Measurements from ENCODE around the gene DST. TPM values are rescaled to one million over a fixed set of nuclear protein-coding genes. Genes with fewer than 3 reads are reported as not detected.

The DST gene
- total RNA-seq, 1 experiment from 2014 or later = 370 TPM

- no TSS peak for BruUV-seq (replicated peaks)
Observed at GRCh38 chr6:56616967-56617366, 25.7 kb downstream of the DST start.

DNA sequence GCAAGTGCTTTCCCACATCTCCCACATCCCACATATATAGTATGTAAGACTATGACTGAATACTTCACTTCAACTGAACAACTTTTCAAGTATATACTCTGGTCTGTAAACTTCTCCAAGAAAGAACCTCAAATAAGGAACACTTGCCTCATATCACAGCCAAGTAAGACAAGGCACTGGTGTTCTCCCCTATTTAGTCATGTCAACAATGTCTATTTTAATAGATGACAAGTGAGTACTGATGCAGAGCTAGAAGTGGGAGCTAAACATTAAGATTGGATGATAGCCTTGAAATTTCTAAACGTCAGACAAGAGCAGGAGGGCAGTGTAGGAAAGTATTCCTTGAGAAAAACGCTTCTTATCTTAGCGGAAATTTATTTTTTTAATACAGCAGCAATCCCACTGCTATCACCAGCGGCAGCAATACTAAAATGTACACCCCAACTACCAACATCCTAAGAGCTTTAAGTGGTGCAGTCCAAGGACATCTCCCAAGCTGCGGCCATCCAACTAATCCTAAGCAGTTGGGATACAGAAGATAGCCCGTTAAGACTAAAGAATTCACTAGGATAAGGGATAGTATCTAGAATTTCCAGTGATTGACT lies 29.3 kb downstream of the DST start:
- Mint-ChIP-seq H3K27ac (ENCODE audit: low read depth, unreplicated experiment) (no peak overlapping the region), H3K36me3 (ENCODE audit: insufficient read depth, unreplicated experiment) (no peaks in the 10 kb centered on the region), H3K4me3 (ENCODE audit: unreplicated experiment) (no peak overlapping the region), H3K27me3 (ENCODE audit: insufficient read depth, unreplicated experiment) (no peaks in the 10 kb centered on the region), H3K4me1 (ENCODE audit: insufficient read depth, unreplicated experiment) (no peaks in the 10 kb centered on the region), H3K9me3 (ENCODE audit: unreplicated experiment) (no peaks in the 10 kb centered on the region)
- CTCF ChIA-PET = interaction anchor here (0.8 kb wide), 1 partner anchor 238 kb away, joined by 3 read pairs; no protein-coding TSS in a partner anchor
- TF ChIP-seq, protein P1, sequence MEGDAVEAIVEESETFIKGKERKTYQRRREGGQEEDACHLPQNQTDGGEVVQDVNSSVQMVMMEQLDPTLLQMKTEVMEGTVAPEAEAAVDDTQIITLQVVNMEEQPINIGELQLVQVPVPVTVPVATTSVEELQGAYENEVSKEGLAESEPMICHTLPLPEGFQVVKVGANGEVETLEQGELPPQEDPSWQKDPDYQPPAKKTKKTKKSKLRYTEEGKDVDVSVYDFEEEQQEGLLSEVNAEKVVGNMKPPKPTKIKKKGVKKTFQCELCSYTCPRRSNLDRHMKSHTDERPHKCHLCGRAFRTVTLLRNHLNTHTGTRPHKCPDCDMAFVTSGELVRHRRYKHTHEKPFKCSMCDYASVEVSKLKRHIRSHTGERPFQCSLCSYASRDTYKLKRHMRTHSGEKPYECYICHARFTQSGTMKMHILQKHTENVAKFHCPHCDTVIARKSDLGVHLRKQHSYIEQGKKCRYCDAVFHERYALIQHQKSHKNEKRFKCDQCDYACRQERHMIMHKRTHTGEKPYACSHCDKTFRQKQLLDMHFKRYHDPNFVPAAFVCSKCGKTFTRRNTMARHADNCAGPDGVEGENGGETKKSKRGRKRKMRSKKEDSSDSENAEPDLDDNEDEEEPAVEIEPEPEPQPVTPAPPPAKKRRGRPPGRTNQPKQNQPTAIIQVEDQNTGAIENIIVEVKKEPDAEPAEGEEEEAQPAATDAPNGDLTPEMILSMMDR (IDR thresholded peaks at IDR 0.05; ENCODE audit: unreplicated experiment) = no peak
- POLR2A ChIA-PET = interaction anchor here (0.7 to 32.0 kb wide), 15 partner anchors 8 to 95 kb away, joined by 3 to 1548 read pairs (median 4); partner anchors contain the start of gene DST
- no peak for DNase-seq (ENCODE audit: unreplicated experiment)
- no TSS peak for BruUV-seq (replicated peaks)
- intact Hi-C loops (cut with micrococcal nuclease) = no loop called here

More at GRCh38 chr6:56616967-56617366, 25.7 kb downstream of the DST start:
- Mint-ChIP-seq H3K27me3 (ENCODE audit: insufficient read depth, unreplicated experiment) (no peaks in the 10 kb centered on the region), H3K4me3 (ENCODE audit: unreplicated experiment) (no peak overlapping the region), H3K9me3 (ENCODE audit: unreplicated experiment) (no peaks in the 10 kb centered on the region), H3K36me3 (ENCODE audit: insufficient read depth, unreplicated experiment) (no peaks in the 10 kb centered on the region), H3K4me1 (ENCODE audit: insufficient read depth, unreplicated experiment) (no peaks in the 10 kb centered on the region), H3K27ac (ENCODE audit: low read depth, unreplicated experiment) (no peak overlapping the region)
- intact Hi-C loops (cut with micrococcal nuclease) = no loop called here
- POLR2A ChIA-PET = interaction anchor here (1.0 to 32.0 kb wide), 11 partner anchors 8 to 85 kb away, joined by 3 to 1548 read pairs (median 9); partner anchors contain the start of gene DST
- DNase-seq (ENCODE audit: unreplicated experiment) = no peak
- TF ChIP-seq, protein P1 (IDR thresholded peaks at IDR 0.05; ENCODE audit: unreplicated experiment) = no peak
- CTCF ChIA-PET = interaction anchor here (0.6 to 1.1 kb wide), 3 partner anchors 21 to 95 kb away, joined by 3 to 5 read pairs (median 4); no protein-coding TSS in a partner anchor

- H3K4me3 Mint-ChIP-seq (ENCODE audit: unreplicated experiment) = no peak overlapping the region
- H3K27ac Mint-ChIP-seq (ENCODE audit: low read depth, unreplicated experiment) = no peak overlapping the region
- POLR2A ChIA-PET = interaction anchor here (0.6 to 2.7 kb wide), 14 partner anchors 10 to 138 kb away, joined by 3 to 20 read pairs (median 4); no protein-coding TSS in a partner anchor
- BruUV-seq (replicated peaks) = no TSS peak
- no peaks in the 10 kb centered on the region for H3K27me3 Mint-ChIP-seq (ENCODE audit: insufficient read depth, unreplicated experiment)
- no peak for DNase-seq (ENCODE audit: unreplicated experiment)
- intact Hi-C loops (cut with micrococcal nuclease) = no loop called here
- CTCF ChIA-PET = interaction anchor here (1.0 to 3.5 kb wide), 3 partner anchors 13 to 244 kb away, joined by 3 to 17 read pairs (median 3); no protein-coding TSS in a partner anchor
- peaks cover 8% of the 10 kb centered on the region for H3K9me3 Mint-ChIP-seq (ENCODE audit: unreplicated experiment)
- H3K4me1 Mint-ChIP-seq (ENCODE audit: insufficient read depth, unreplicated experiment) = peaks cover 5% of the 10 kb centered on the region
- TF ChIP-seq, protein P1 (IDR thresholded peaks at IDR 0.05; ENCODE audit: unreplicated experiment) = no peak
- peaks cover 15% of the 10 kb centered on the region for H3K36me3 Mint-ChIP-seq (ENCODE audit: insufficient read depth, unreplicated experiment)
Observed at GRCh38 chr6:56608332-56608731, 34.4 kb downstream of the DST start.

DNA sequence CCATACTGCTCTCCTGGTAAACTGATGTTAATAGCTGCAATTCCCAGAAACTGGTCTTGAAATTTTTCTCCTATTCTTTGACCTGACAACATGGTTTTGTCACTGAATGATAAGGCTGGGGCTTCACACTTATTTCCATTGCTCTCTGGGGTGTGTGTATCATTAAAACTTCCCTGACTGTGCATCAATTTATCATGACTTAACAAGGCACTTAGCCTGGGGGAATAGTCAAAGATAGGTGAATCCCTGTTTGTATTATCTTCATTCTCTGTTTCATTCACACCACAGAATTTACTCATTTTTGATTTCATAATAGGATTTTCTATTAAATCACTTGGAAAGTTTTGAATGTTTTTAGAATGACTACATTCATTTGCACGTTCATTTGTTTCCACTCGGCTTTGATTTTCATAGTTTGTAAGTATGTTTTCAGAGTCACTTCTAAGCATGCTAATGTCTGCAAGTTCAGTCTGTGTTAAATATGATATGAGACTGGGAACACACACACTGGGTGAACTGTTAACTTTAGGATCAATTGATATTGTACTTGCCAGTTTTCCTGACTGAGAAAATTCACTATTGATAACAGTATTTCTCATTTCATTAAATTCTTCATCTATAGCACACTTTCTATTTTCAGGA lies 35.5 kb downstream of the DST start:
- H3K9me3 Mint-ChIP-seq (ENCODE audit: unreplicated experiment) = peaks cover 8% of the 10 kb centered on the region
- no peaks in the 10 kb centered on the region for H3K27me3 Mint-ChIP-seq (ENCODE audit: insufficient read depth, unreplicated experiment)
- intact Hi-C loops (cut with micrococcal nuclease) = no loop called here
- TF ChIP-seq, protein P1 (IDR thresholded peaks at IDR 0.05; ENCODE audit: unreplicated experiment) = no peak
- peaks cover 25% of the 10 kb centered on the region for H3K36me3 Mint-ChIP-seq (ENCODE audit: insufficient read depth, unreplicated experiment)
- DNase-seq (ENCODE audit: unreplicated experiment) = no peak
- ChIA-PET POLR2A (interaction anchor here (0.9 to 2.7 kb wide), 6 partner anchors 9 to 83 kb away, joined by 3 to 20 read pairs (median 6); no protein-coding TSS in a partner anchor), CTCF (interaction anchor here (3.5 kb wide), 1 partner anchor 12 kb away, joined by 17 read pairs; no protein-coding TSS in a partner anchor)
- no peak overlapping the region for H3K27ac Mint-ChIP-seq (ENCODE audit: low read depth, unreplicated experiment)
- BruUV-seq (replicated peaks) = no TSS peak
- no peak overlapping the region for H3K4me3 Mint-ChIP-seq (ENCODE audit: unreplicated experiment)
- H3K4me1 Mint-ChIP-seq (ENCODE audit: insufficient read depth, unreplicated experiment) = peaks cover 5% of the 10 kb centered on the region

All from MCF 10A (cell line).